HFFc6 (cell line): ENCODE results near the gene MEFV. TPM values are rescaled to one million over a fixed set of nuclear protein-coding genes. Genes with fewer than 3 reads are reported as not detected.
"Not testable (repeated sequence)": the region's sequence is repeated elsewhere in the genome, so short reads cannot be mapped to it uniquely, and the experiment has no call there.

Experiments
- DNase-seq: peaks from one replicate; pipeline ENCODE4 v3.0.0-alpha.2; 2018
- H3K27ac Mint-ChIP-seq: 2 replicates; pipeline ENCODE4 v1.8.0; 2020; ENCODE audit warnings: mild to moderate bottlenecking, mixed read lengths
- H3K27me3 Mint-ChIP-seq: 2 replicates; pipeline ENCODE4 v1.8.0; 2021; ENCODE audit warnings: mild to moderate bottlenecking, moderate library complexity, mixed read lengths; ENCODE audit not compliant: insufficient read depth
- H3K36me3 Mint-ChIP-seq: 2 replicates; pipeline ENCODE4 v1.8.0; 2021; ENCODE audit warnings: low read depth, mixed read lengths
- H3K4me1 Mint-ChIP-seq: 2 replicates; pipeline ENCODE4 v1.8.0; 2020; ENCODE audit warnings: low read depth, mixed read lengths
- H3K4me3 Mint-ChIP-seq: 2 replicates; pipeline ENCODE4 v1.8.0; 2020; ENCODE audit warnings: mild to moderate bottlenecking, moderate library complexity, mixed read lengths
- H3K9me3 Mint-ChIP-seq: 2 replicates; pipeline ENCODE4 v1.8.0; 2020; ENCODE audit warnings: mild to moderate bottlenecking, mixed read lengths
- total RNA-seq, 6 experiments: library from RNA; stranded (reverse); fragmentation: NEBNext Ultra II Directional; extraction: Animal tissue kit (Norgen Biotek cat#: 25700); gene quantifications; 2 replicates in 1 of 6; 3 replicates in 5 of 6; pipeline ENCODE4 v1.2.3, GENCODE V29; 2021
- TF ChIP-seq, protein P1 (sequence below): fragments of 200-600 bp; sonication (generic); IDR thresholded peaks from 2 replicates; pipeline ENCODE4 v1.5.0; 2021; ENCODE audit warnings: antibody characterized with exemption, mild to moderate bottlenecking

MEFV gene
- total RNA-seq, 6 experiments from 2014 or later, result 0.09 TPM; not detected in 5

DNA sequence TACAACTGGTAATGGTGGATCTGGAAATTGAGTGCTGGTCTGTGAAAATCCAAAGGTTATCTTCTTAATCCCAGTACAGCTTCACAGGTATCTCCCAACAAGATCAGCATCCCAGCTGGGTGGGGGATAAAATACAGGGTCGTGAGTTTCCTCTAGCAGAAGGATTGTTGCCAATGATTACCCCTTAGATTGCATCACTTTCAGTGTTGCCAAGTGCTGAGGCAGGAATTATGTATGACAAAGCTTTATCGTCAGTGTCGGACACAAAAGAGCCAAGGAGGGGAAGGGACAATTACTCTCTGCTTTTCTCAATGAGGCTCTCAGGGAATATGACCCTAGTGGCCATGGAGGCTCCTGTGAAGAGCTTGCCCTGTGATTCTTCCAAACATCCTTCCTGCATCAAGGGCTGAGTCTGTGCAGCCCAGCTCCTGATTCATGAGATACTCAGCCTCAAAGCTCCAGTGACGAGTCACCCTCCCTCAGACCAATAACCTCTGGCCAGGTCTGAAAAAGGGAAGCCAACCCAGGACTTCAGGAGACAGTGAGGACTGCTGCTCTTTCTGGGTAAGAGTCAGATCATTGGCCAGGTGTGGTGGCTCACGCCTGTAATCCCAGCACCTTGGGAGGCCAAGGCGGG lies 53.4 kb downstream of the MEFV start:
- TF ChIP-seq, protein P1, sequence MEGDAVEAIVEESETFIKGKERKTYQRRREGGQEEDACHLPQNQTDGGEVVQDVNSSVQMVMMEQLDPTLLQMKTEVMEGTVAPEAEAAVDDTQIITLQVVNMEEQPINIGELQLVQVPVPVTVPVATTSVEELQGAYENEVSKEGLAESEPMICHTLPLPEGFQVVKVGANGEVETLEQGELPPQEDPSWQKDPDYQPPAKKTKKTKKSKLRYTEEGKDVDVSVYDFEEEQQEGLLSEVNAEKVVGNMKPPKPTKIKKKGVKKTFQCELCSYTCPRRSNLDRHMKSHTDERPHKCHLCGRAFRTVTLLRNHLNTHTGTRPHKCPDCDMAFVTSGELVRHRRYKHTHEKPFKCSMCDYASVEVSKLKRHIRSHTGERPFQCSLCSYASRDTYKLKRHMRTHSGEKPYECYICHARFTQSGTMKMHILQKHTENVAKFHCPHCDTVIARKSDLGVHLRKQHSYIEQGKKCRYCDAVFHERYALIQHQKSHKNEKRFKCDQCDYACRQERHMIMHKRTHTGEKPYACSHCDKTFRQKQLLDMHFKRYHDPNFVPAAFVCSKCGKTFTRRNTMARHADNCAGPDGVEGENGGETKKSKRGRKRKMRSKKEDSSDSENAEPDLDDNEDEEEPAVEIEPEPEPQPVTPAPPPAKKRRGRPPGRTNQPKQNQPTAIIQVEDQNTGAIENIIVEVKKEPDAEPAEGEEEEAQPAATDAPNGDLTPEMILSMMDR, result no peak
- H3K4me1 Mint-ChIP-seq, result no peaks in the 10 kb centered on the region
- peaks cover 16% of the 10 kb centered on the region for H3K36me3 Mint-ChIP-seq

DNA sequence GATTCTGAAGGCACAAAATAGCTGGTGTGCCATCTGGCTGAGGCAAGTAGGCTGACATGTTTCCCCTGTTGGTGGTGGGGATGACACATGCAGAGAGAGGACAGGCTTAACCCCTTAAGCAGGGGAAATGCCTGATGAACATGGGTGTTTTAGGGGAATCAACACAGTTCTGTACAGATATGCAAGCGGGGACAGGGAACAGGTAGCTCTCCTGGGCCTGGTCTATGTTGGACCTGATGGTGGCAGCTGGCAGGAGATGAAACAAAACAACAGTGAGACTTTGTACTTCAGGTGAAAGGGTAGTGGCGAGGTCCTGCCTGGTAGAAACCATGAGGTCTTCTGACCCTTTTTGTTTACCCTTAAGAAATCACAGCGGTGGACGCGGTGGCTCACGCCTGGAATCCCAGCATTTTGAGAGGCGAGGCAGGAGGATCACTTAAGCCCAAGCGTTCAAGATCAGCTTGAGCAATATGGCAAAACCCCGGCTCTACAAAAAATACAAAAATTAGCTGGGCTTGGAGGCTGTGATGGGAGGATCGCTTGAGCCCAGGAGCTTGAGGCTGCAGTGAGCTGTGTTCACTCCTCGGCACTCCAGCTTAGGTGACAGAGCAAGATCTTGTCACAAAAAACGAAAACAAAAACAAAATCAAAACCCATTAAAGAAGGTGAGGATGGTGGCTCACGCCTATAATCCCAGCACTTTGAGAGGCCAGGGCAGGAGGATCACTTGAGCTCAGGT lies 57.9 kb downstream of the MEFV start:
- H3K27ac Mint-ChIP-seq, result no peak overlapping the region
- no peak for DNase-seq
- no peaks in the 10 kb centered on the region for H3K4me1 Mint-ChIP-seq
- TF ChIP-seq, protein P1, result no peak
- H3K4me3 Mint-ChIP-seq, result no peak overlapping the region
- H3K36me3 Mint-ChIP-seq, result no peaks in the 10 kb centered on the region
- peaks cover 28% of the 10 kb centered on the region for H3K27me3 Mint-ChIP-seq
- no peaks in the 10 kb centered on the region; the same call in 1 of the 2 replicates for H3K9me3 Mint-ChIP-seq

More for the DNA sequence above, 53.4 kb downstream of the MEFV start:
- Mint-ChIP-seq H3K4me3 (no peak overlapping the region), H3K27ac (no peak overlapping the region), H3K27me3 (peaks cover 33% of the 10 kb centered on the region), H3K9me3 (peaks cover 35% of the 10 kb centered on the region)
- DNase-seq, result no peak

DNA sequence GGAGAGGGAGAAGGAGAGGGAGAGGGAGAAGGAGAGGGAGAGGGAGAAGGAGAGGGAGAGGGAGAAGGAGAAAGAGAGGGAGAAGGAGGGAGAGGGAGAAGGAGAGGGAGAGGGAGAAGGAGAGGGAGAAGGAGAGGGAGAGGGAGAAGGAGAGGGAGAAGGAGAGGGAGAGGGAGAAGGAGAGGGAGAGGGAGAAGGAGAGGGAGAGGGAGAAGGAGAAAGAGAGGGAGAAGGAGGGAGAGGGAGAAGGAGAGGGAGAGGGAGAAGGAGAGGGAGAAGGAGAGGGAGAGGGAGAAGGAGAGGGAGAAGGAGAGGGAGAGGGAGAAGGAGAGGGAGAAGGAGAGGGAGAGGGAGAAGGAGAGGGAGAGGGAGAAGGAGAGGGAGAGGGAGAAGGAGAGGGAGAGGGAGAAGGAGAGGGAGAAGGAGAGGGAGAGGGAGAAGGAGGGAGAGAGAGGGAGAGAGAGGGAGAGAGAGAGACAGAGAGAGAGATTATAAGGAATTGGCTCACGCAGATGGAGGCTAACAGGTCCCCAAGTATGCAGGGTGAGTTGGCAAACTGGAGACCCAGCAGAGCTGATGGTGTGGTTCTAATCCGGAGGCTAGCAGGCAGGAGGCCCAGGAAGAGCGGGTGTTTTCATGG lies 58.6 kb downstream of the MEFV start:
- H3K4me3 Mint-ChIP-seq, H3K36me3 Mint-ChIP-seq, H3K9me3 Mint-ChIP-seq, H3K27ac Mint-ChIP-seq, H3K4me1 Mint-ChIP-seq, DNase-seq: not testable (repeated sequence)
- peaks cover 23% of the 10 kb centered on the region for H3K27me3 Mint-ChIP-seq

DNA sequence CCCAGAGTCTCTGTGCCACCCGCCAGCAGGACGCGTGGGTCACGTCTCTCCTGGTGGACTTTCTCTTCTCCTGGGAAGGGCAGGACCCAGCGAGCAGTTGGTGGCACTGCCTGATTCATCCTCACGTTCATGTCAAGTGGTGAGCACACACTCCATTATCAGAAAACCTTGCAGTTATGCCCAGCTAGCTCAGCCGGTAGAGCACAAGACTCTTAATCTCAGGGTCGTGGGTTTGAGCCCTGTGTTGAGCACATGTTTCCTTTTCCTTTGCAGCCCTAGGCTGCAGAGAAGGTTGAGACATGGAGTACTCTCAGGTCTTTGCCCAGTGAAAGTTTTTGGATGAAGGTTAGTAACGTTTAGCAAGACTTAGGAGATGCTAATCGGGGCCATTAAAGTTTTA lies 60.5 kb downstream of the MEFV start:
- DNase-seq, result no peak
- Mint-ChIP-seq H3K4me3 (no peak overlapping the region), H3K9me3 (no peaks in the 10 kb centered on the region; the same call in 1 of the 2 replicates), H3K36me3 (no peaks in the 10 kb centered on the region), H3K27me3 (peaks cover 25% of the 10 kb centered on the region), H3K27ac (no peak overlapping the region), H3K4me1 (peaks cover 6% of the 10 kb centered on the region; the same call in 1 of the 2 replicates)
- TF ChIP-seq, protein P1, result no peak

DNA sequence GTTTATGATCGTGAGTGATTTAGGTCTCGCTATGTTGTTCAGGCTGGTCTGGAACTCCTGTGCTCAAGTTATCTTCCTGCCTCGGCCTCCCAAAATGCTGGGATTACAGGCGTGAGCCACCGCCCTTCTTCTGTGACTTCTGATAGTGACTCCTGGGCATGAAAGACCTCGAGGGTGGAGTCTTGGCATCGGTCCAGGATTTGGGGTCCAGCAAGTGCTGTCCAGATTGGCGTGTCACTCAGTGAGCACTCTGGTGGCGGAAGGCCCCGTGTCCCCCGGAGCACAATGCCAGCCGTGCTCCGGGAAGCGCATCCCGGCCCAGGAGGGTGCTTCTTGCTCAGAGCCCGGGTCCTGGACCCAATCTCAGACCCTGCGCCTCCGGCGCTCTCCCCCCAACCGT lies 61.6 kb downstream of the MEFV start:
- peaks cover 22% of the 10 kb centered on the region for H3K27me3 Mint-ChIP-seq
- H3K9me3 Mint-ChIP-seq, result no peaks in the 10 kb centered on the region; the same call in 1 of the 2 replicates
- no peak for DNase-seq
- TF ChIP-seq, protein P1, result no peak
- no peaks in the 10 kb centered on the region for H3K36me3 Mint-ChIP-seq
- no peak overlapping the region for H3K27ac Mint-ChIP-seq
- H3K4me3 Mint-ChIP-seq, result no peak overlapping the region
- H3K4me1 Mint-ChIP-seq, result peaks cover 18% of the 10 kb centered on the region
